Activated T-cell treated with anti-CD3 and anti-CD28 coated beads, Interleukin-2, amount 50 U/mL, for 48 hours (primary cell): ENCODE results near the gene VWA5B1.
"Not testable (repeated sequence)": the region's sequence is repeated elsewhere in the genome, so short reads cannot be mapped to it uniquely, and the experiment has no call there.

ENCODE experiments used
- DNase-seq, 2 experiments: peaks; one replicate each; pipeline ENCODE4 v3.0.0-alpha.2; 2020

VWA5B1 gene

DNA sequence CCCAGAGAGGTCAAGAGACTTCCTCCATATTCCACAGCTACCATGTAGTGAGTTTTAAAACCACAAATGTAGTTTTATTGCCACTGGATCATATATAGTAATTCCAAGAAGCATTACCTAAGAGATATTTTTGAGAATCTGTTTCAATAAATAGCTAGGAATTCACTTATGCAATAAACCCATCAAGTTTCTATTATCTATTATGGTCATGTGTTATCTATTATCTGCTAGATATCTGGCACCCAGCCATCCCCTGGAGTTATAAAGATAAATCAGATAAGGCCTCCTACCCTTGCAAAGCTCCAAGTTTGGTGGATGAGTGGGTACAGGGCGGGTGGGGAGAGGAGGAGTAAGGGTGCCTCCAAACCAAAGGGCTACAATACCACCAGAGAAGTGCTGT, 10.3 kb upstream of the VWA5B1 start:
- no peak for DNase-seq

DNA sequence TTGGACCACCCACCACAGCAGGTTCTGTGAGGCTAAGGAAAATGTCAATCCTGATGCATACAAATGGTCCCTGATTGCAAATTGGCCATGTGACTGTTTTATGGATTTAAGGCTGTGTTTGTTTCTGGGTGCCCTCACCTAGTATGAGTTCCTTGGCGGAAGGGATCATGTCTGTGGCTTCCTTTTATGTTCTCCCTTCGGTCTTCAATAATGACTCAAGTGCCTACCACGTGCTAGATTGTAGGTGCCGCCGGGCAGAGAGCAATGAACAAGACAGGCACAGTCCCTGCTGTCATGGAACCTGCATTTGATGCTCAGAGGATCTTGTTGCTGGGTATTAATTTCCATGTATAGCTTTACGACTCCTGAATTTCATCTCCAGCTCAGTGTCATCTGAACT, 9.8 kb upstream of the VWA5B1 start:
- no peak for DNase-seq

DNA sequence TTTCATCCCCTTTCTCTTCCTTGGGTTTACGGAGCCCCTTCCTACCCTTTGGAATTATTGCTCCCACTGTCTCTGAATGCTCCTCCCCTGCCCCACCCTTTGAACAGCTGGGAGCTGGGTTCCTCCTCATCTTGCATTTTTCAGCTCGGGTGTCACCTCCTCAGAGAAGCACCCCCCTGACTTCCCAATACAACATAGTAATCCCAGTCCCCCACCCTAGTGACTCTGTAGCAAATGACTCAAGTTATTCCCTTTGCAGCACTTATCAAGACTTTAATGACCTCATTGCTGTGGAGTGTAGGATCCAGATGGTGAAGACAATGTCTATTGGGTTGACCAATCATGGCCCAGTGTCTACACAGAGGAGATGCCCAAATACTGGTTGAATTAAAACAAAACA, 8.9 kb upstream of the VWA5B1 start:
- DNase-seq: no peak

DNA sequence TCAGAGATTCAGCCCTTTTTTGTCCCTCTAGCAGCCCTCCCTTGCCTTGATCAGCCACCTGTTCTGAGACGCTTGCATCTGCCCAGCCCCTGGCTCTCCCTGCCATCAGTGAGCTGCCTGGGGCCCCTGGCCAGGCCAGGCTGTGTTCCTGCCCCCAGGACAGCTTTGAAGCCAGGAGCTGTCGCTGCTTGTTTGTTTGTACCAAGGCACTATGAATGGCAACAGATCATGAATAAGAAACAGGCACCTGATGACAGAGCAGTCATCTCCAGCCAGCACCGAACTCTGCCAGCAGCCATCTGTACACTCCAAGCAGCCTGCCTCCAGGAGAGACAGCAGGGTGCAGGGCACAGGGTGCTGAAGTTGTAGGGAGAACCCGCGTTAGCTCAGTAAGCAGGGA, 8.1 kb upstream of the VWA5B1 start:
- DNase-seq: no peak

DNA sequence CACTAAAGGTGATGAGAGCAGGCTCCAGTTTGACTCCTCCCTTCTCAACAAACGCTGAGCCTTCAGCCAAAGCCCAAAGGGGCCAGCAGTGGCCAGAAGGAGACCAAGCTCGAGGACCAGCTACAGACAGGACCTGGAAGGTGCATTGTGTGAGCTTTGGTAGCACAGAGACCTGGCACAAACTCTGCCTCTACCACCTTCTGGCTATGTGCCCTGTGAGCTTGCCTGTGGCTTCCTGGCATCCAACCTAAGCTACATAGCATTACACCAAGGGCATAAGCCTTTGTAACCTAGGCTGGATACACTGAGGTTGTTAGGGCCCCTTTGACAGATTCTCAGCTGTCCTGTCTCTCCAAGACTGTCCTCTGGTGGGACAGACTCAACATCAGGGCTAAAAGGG, 6.6 kb upstream of the VWA5B1 start:
- no peak for DNase-seq

DNA sequence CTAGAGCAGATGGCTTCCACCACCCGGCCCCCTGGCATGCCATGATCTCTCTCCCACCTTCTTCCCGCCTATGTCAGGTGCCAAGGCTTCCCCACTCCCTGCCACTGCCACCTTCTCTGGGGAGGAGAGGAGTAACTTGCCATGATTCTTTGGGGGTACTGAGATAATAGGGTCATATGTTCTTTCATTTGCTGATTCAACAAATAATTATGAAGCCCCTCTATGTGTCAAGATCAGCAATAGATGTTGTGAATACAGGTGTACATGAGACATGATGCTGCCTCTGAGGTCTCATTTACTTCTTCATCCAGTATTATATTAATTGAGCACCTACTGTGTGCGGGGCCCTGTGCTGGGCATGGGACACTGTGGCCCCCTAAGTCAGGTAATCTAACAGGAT, 6.0 kb upstream of the VWA5B1 start:
- no peak for DNase-seq

DNA sequence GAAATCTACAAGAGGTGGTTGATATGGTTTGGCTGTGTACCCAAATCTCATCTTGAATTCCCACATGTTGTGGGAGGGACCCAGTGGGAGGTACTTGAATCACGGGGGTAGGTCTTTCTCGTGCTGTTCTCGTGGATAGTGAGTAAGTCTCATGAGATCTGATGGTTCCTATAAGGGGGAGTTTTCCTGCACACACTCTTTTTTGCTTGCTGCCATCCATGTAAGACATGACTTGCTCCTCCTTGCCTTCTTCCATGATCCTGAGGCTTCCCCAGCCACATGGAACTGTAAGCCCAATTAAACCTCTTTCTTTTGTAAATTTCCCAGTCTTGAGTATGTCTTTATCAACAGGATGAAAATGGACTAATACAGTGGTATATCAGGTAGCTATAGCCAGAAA, 5.2 kb upstream of the VWA5B1 start:
- no peak for DNase-seq

DNA sequence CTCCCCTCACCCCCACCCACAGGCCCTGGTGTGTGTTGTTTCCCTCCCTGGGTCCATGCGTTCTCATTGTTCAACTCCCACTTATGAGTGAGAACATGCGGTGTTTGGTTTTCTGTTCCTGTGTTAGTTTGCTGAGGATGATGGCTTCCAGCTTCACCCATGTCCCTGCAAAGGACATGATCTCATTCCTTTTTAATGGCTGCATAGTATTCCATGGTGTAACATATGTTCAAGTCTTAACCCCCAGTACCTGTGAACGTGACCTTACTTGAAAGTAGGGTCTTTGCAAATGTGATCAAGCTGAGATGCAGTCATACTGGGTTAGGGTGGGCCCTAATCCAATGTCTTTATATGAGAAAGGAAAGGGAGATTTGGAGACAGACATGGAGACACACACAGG, 3.0 kb upstream of the VWA5B1 start:
- not testable (repeated sequence) for DNase-seq

DNA sequence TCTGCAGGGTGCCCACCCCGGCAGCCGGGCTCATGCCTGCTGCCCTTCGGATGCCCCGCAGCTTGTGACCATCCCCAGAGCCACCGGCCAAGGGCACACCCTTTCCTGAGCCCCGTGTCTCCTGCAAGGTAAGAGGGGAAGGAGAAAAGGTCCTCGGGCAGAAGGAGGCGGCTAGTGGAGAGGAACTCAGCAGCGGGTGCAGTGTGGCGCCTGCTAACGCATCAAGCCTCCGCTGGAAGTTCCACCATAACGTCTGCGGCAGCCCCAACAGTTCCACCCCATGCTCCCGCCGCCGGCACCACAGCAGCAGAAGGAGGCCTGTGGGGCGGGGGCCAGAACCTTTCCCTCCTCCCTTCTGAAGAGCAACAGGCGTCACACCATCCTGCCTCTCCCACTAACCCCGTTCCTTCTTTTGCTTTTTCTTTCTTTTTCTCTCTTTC, 990 bp downstream of the VWA5B1 start:
- peak; percentile 18 to 21 for DNase-seq

DNA sequence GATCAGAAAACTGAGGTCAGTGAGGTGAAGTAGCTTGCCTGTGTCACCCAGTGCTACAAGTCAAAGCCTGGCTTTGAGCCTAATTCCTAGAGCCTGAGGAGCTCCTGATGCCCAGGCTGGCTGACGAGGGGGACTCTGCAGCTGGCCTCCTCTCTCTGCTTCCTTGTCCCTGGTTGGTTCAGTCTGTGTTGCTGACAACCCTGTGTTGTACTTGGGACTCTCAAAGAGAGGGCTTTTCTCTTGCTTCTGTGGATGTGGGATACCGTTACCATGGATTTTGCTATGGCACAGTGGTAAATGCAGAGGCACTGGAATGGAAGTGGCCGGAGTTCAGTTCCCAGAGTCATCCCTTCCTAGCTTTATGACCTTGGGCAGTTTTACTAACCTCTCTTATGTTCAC, 8.0 kb downstream of the VWA5B1 start:
- no peak for DNase-seq

DNA sequence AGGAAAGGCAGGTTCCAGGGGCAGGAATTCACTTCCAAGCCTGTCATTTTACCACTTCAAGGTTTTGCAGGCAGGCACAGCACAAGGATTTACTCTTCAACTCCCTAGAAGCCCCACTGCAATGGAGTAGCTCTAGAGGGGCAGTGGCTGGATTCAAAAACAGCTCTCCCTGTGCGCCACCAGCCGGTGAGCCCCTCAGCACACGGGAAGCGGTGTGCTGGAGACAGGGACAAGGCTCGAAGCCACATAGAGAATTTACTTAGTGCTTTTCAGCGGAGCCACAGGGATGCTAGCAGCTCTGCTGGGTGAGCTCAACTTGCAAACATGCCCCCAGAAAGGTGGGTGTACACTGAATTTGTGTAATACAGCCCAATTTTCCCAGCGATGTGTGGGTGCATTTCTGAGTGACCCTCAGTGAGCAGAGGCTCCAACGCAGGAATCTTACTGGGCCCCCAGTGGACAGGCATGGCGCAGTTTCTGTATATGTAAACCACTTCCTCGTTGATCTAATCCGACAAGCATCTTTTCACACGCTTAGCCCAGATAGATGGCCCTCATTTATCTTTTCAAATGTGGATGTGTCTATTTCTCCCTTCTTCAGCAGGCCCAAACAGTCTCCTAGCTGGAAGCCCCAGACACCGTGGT, 10.9 kb downstream of the VWA5B1 start:
- DNase-seq: no peak

DNA sequence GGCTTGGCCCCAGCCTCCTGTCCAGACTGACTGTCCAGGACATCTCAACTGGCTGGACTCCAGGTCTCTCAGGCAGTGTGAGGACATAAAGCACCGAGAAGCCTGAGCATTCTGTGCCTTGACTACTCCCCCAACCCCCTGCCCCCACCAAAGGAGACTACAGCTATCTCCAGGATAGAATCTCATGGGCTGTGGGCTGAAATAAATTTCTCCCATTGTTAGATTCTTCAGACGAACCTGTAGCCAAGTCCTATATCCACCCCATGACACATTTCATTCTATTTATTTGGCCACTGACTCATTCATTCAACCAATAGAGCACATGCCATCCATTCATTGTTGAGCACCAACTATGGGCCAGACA, 11.4 kb downstream of the VWA5B1 start:
- DNase-seq: no peak

DNA sequence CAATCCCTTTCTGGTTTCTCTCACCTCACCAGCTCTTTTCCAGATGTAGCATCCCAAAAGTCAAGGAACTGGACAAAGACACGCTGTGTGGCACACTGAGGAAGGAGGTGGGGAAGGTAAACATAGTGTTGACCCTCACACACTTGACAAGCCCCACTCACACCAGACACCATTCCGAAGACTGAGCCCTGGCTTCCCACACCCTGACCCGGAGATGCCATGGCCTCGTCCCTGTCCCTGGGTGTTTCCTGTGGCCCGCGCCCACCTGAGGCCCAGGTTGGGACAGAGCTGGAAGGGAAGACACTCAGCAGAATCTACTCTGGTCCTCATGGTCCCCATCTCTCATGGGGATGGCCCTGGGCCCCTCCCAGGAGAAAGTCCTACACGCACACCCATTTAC, 16.4 kb downstream of the VWA5B1 start:
- DNase-seq: no peak

DNA sequence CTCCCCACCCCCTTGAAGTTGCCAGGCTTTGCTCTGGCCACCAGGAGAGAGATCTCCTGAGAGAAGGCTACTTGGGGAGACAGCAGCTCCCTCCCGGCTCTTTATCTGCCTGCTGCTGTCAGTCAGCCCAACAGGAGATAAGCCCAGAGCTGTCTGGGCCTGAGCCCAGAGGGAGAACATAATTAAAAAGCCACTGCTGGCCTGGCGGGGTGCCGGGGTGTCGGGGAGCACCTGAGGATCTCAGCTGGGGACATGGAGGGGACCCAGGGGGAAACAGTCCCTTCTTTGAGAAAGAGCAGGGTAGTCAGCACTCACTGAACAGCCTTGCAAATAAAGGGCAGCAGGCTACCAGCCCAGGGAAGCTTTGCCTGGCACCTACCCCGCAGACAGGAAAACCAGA, 17.9 kb downstream of the VWA5B1 start:
- no peak for DNase-seq

DNA sequence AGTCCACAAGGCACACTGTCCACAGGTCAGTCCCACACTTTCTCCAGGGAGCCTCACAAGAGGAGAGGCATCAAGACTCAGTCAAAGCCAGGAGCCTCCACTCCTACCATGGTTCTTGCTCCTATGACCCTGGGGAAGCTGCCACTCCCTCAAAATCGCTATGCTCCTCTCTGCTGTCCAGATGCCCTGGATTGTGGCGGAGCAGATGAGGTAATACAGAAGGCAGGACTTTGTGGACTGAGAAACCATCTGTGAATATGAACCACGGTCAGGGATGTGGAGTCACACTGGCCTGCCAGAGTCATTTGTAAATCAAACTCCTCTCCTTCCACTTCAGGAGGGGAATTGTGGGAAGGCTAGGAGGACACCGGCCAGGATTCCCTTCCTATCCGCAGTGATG, 20.6 kb downstream of the VWA5B1 start:
- no peak for DNase-seq

DNA sequence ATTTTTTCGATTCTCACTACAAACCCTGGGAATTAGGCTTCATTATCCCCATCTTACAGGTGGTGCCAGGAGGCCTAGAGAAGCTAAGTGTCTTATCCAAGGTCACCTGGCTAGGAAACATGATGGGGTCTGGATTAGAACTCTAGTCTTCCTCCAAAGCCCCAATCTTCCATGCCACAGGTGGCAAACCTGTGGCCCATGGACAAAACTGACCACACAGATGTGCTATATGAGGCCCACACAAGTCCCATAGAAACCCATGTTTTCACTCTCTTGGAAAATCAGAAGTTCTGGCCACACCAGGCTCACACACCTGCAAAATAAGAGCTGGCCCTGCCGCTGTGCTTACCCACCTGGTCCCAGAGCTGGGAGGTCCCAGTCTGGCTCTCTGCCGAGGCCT, 21.6 kb downstream of the VWA5B1 start:
- no peak for DNase-seq

DNA sequence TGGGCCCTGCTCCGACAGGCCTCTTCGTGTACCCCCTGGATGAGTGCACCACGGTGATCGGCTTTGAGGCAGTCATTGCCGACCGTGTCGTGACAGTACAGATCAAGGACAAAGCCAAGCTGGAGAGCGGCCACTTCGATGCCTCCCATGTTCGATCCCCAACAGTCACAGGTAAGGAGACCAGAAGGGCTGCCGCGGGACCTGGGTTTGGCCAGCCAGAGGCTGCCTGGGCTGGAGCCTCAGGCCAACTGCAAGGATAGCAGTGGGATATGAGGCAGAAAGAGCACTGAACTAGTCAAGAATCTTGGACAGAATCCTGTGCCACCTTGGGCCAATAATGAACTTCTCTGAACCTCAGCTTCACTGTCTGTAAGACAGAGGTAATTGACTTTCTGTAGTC, 22.1 kb downstream of the VWA5B1 start:
- DNase-seq: no peak

DNA sequence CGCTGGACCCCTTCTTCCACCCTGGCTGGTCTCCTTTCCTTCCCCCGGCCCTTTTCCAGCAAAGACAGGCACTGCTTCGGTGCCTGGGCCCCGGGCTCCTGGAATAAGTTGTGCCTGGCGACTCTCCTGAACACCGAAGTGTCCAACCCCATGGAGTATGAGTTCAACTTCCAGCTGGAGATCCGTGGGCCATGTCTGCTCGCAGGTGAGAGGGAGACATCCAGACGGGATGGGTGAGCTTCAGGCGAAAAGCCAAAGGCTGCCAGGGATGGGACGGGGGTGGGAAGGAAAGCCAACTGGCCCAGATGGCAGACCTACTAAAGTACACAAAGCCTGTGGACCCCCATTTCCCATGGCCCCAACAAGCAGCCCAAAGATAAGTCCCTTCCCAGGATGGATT, 26.8 kb downstream of the VWA5B1 start:
- DNase-seq: no peak

DNA sequence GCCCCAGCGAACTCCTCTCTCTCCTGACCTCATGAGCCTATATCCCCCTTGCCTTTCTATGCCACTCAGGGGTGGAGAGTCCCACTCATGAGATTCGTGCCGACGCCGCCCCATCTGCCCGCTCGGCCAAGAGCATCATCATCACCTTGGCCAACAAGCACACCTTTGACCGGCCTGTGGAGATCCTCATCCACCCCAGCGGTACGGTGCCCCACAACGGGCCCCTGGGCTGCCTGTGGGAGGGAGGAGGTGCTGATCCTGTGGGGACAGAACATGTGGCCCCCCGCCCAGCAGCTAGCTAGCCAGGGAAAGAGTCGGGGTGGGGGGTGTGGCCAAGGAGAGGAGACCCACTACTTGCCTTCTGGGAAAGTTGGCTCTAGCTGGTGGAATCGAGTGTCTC, 27.8 kb downstream of the VWA5B1 start:
- no peak for DNase-seq

DNA sequence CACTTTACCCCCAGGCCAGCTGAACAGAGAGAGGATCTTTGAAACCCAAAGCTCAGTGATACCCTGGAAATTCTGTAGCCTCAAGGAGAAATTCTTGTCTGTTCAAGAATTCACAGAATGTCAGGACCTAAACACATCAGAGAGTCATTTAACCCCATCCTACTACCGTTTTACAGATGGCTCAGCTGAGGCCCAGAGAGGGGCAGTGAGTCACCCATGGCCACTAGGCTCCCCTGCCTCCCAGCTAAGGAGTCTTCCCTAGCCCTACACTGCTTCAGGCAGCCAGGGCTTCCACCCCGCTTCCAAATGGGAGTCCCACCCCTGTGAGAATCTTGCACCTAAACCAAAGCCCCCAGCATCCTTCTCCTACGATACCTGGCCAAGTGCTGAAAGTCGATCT, 28.3 kb downstream of the VWA5B1 start:
- DNase-seq: no peak

DNA sequence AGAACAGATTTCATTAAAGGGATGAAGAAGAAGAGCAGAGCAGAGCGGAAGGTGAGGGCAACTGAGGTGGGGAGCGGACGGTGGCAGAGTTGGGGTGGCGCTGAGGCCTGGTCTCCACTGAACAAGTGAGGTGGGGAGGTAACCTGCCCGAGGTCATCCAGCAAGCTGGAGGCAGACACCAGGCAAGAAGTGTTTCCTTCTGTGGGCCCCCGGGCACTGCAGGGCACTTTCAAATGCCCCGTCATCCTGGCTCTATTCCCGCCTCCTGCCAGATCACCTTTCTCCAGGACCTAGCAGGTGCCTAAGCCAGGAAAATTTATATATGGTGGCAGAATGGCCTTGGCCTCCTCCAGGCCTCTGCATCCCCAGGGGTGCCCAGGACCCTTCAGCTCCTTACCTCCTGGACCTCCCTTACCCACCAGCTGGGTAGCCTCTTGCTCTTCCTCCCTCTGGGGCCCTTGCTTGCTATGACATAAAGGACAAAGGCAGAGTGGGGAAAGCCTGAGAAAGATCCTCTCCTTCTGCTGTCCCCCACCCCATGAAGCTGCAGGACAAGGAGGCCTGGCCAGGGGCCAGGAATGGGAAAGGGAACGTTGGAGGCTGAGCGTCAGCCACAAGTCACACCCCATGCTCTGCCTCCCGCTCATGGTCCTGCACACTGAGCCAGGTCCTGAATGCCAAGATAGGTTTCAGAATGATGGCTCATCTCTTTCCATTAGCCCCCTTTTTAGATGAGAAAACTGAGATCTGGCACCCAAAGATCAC, 29.0 kb downstream of the VWA5B1 start:
- DNase-seq: no peak

DNA sequence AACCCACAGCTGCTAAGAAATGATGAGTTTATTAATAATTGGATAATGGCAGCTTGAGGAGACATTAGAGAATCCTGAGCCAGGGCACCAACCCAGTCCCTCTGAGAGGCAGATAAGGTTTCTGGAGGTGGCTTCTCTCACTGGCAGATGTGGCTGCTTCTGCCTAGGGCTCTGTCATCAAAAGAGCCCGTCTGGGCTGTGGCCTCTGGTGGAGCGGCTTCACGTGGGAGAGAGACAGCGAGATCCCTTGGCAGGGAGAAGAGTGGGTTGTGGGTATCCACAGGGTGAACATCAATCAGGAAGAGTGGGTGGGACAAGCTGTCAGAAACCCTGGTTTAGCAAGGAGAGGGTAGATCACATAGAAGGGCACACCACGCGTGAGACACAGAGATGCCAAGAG, 30.0 kb downstream of the VWA5B1 start:
- peak in 1 of 2 experiments; percentile 24 for DNase-seq

DNA sequence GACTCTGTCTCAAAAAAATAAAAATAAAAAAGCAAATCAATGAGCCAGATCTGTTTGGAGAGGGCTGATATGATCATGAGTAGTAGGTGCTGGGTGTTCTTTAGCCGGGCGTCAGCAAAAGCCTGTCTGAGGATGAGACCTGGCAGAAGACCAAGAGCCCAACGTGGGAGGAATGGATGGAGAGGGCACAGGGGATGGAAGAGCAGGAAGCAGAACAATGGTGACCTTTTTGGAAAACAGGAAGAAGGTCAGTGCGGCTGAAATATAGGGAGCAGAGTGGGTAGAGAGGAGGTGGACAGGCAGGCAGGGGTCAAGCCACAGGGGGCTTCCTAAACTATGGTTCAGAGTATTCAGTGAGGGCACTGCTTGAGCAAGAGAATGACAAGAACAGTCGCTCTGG, 30.9 kb downstream of the VWA5B1 start:
- no peak for DNase-seq

DNA sequence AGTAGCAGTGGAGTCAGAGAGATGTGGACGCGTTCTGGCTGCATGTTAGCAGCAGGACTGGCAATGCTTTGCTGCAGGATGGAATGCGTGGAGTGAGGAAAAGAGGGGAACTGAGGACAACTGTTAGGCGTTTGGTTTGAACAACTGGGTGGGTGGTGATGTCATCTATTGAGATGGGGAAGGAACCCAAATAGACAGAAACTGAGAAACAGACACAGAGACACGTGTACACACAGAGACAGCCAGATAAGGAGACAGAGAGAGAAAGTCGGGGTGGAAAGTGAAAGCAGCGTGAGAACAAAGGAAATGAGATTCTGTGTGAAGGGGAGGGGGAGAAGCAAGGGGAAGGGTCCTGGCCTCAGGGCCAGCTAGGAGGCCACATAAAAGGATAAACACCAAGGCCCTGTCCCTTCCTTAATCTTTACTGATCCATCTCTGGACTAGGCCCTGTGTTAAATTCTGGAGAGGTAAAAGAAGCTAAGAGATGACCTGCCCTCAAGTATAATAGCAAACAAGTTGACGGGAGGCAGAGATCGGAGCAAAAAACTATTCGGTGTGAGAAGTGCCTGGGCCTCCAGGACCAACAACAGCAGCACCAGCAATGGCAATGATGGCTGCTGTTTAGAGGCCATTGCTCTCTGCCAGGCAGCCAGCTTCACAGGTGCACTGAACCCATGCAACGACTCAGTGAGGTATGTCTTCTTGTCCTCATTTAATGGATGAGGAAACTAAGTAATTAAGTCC, 31.6 kb downstream of the VWA5B1 start:
- DNase-seq: peak; percentile 30 to 34
